Measurements from ENCODE around the gene LKAAEAR1. TPM values are rescaled to one million over a fixed set of nuclear protein-coding genes. Genes with fewer than 3 reads are reported as not detected.

Gene LKAAEAR1
- total and polyA plus RNA-seq, 4 donors = 0.51 to 2.3 (median 0.65) TPM

DNA sequence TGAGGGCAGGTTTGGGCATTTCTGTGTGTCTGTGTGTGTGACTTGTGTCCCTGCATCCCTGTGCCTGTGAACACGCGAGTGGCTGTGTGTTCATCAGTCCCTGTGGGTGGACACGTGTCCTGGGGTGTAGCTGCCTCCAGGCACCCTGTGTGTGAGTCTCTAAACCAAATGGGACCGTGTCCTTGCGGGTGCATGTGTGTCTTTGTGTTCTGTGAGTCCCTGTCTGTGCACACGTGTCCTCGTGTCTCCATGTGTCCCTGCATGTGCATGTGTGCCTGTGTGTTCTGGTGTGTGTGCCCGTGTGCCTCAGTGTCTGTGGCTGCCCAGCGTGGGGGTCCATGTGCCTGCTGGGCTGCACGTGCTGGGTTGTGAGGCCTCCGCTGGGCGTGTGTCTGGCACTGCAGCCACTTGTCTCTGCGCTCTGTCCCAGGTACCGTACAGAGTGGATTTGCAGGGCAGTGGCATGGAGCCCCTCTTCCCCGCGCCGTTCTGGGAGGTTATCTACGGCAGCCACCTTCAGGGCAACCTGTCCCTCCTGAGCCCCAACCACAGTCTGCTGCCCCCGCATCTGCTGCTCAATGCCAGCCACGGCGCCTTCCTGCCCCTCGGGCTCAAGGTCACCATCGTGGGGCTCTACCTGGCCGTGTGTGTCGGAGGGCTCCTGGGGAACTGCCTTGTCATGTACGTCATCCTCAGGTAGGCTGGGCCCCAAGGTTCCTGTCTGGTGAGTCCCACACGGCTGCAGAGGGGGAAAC lies 8.2 kb upstream of the LKAAEAR1 start:
- Histone ChIP-seq H3K4me1 (ENCODE audit: control insufficient read depth in 5 of 5, insufficient read depth in 5 of 5, low read length in 5 of 5) (no peaks in the 10 kb centered on the region), H3K9ac (ENCODE audit: insufficient read depth in 1 of 2, low read length in 2 of 2) (no peak overlapping the region), H3K36me3 (ENCODE audit: control insufficient read depth in 4 of 4, insufficient read depth in 4 of 4, low read length in 4 of 4) (no peaks in the 10 kb centered on the region), H3K27ac (ENCODE audit: low read depth in 1 of 2, low read length in 1 of 2) (no peak overlapping the region), H3K9me3 (ENCODE audit: control insufficient read depth in 4 of 4, insufficient read depth in 3 of 4, low read length in 3 of 4) (no peaks in the 10 kb centered on the region), H3K27me3 (ENCODE audit: control insufficient read depth in 3 of 3, insufficient read depth in 3 of 3, low read length in 2 of 3) (peaks cover 0 to 23% (median 5%) of the 10 kb centered on the region in 3 donors), H3K4me3 (no peak overlapping the region)
- TF ChIP-seq, protein P1, sequence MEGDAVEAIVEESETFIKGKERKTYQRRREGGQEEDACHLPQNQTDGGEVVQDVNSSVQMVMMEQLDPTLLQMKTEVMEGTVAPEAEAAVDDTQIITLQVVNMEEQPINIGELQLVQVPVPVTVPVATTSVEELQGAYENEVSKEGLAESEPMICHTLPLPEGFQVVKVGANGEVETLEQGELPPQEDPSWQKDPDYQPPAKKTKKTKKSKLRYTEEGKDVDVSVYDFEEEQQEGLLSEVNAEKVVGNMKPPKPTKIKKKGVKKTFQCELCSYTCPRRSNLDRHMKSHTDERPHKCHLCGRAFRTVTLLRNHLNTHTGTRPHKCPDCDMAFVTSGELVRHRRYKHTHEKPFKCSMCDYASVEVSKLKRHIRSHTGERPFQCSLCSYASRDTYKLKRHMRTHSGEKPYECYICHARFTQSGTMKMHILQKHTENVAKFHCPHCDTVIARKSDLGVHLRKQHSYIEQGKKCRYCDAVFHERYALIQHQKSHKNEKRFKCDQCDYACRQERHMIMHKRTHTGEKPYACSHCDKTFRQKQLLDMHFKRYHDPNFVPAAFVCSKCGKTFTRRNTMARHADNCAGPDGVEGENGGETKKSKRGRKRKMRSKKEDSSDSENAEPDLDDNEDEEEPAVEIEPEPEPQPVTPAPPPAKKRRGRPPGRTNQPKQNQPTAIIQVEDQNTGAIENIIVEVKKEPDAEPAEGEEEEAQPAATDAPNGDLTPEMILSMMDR (IDR thresholded peaks at IDR 0.05; ENCODE audit: control extremely low read depth, extremely low read depth) = no peak
- ATAC-seq (ENCODE audit: insufficient read depth, low FRiP score) = no peak
- DNase-seq = no peak
- 54 to 68% methylated on average over 27 of the region's 27 CpGs for WGBS, 2 donors

- TF ChIP-seq, protein P1 (IDR thresholded peaks at IDR 0.05; ENCODE audit: control extremely low read depth, extremely low read depth) = no peak
- ATAC-seq (ENCODE audit: insufficient read depth, low FRiP score) = no peak
- Histone ChIP-seq H3K36me3 (ENCODE audit: control insufficient read depth in 4 of 4, insufficient read depth in 4 of 4, low read length in 4 of 4) (no peaks in the 10 kb centered on the region), H3K27me3 (ENCODE audit: control insufficient read depth in 3 of 3, insufficient read depth in 3 of 3, low read length in 2 of 3) (peaks cover 0 to 25% (median 5%) of the 10 kb centered on the region in 3 donors), H3K9ac (ENCODE audit: insufficient read depth in 1 of 2, low read length in 2 of 2) (no peak overlapping the region), H3K9me3 (ENCODE audit: control insufficient read depth in 4 of 4, insufficient read depth in 3 of 4, low read length in 3 of 4) (no peaks in the 10 kb centered on the region), H3K4me3 (no peak overlapping the region), H3K4me1 (ENCODE audit: control insufficient read depth in 5 of 5, insufficient read depth in 5 of 5, low read length in 5 of 5) (no peaks in the 10 kb centered on the region), H3K27ac (ENCODE audit: low read depth in 1 of 2, low read length in 1 of 2) (no peak overlapping the region)
- DNase-seq = no peak
- 26 to 60% methylated on average over 16 of the region's 16 CpGs for WGBS, 2 donors
These were observed 7.6 kb upstream of the LKAAEAR1 start for GRCh38 chr20:64091770-64092169.

GRCh38 chr20:64091340-64091739 lies 7.1 kb upstream of the LKAAEAR1 start:
- no peaks in the 10 kb centered on the region for H3K36me3 ChIP-seq (ENCODE audit: control insufficient read depth in 4 of 4, insufficient read depth in 4 of 4, low read length in 4 of 4)
- no peaks in the 10 kb centered on the region for H3K4me1 ChIP-seq (ENCODE audit: control insufficient read depth in 5 of 5, insufficient read depth in 5 of 5, low read length in 5 of 5)
- ATAC-seq (ENCODE audit: insufficient read depth, low FRiP score) (no peak), DNase-seq (no peak)
- no peak overlapping the region for H3K4me3 ChIP-seq
- WGBS, 2 donors = 71 to 87% methylated on average over 19 of the region's 19 CpGs
- TF ChIP-seq, protein P1 (IDR thresholded peaks at IDR 0.05; ENCODE audit: control extremely low read depth, extremely low read depth) = no peak
- no peaks in the 10 kb centered on the region for H3K9me3 ChIP-seq (ENCODE audit: control insufficient read depth in 4 of 4, insufficient read depth in 3 of 4, low read length in 3 of 4)
- peaks cover 0 to 27% (median 5%) of the 10 kb centered on the region in 3 donors for H3K27me3 ChIP-seq (ENCODE audit: control insufficient read depth in 3 of 3, insufficient read depth in 3 of 3, low read length in 2 of 3)
- no peak overlapping the region for H3K27ac ChIP-seq (ENCODE audit: low read depth in 1 of 2, low read length in 1 of 2)
- no peak overlapping the region for H3K9ac ChIP-seq (ENCODE audit: insufficient read depth in 1 of 2, low read length in 2 of 2)
